Adrenal gland (tissue), 12 donors: ENCODE results near the gene CLSTN1. TPM values are rescaled to one million over a fixed set of nuclear protein-coding genes. Genes with fewer than 3 reads are reported as not detected.

Experiments
- DNase-seq, 7 donors: peaks; one replicate each; pipeline ENCODE4 v3.0.0-alpha.2; 2019 to 2020
- H3K27ac ChIP-seq, 5 donors: fragments of 200-600 bp; sonication (generic) in 4 of 5; 1 replicate in 3 of 5; 2 replicates in 2 of 5; pipeline versions ENCODE4 v1.5.1 to v1.8.0; 2016 to 2020; ENCODE audit warnings: mild to moderate bottlenecking in 1 of 5
- H3K27me3 ChIP-seq: fragments of 200-600 bp; 2 replicates; pipeline ENCODE4 v1.8.0; 2021
- H3K36me3 ChIP-seq, 2 donors: fragments of 200-600 bp; replicated peaks in 1 of 2; 1 replicate in 1 of 2; 2 replicates in 1 of 2; pipeline versions ENCODE4 v1.5.1 to v1.8.0; 2018 to 2022
- H3K4me1 ChIP-seq, 2 donors: fragments of 200-600 bp; replicated peaks in 1 of 2; 1 replicate in 1 of 2; 2 replicates in 1 of 2; pipeline versions ENCODE4 v1.5.1 to v1.8.0; 2018 to 2021
- H3K4me3 ChIP-seq, 4 donors: fragments of 200-600 bp; sonication (generic) in 3 of 4; one replicate each; pipeline ENCODE4 v1.5.1; 2016 to 2018
- H3K9me3 ChIP-seq, 3 donors: fragments of 200-600 bp; sonication (generic) in 1 of 3; replicated peaks in 1 of 3; 1 replicate in 2 of 3; 2 replicates in 1 of 3; pipeline versions ENCODE4 v1.5.1 to v1.8.0; 2016 to 2021
- POLR2A ChIP-seq, 2 donors: fragments of 450-650 bp; IDR thresholded peaks; one replicate each; pipeline ENCODE4 v1.6.1; 2017; ENCODE audit warnings: antibody characterized with exemption in 2 of 2, mild to moderate bottlenecking in 2 of 2, moderate library complexity in 1 of 2
- WGBS, 4 donors: extraction: QIAGEN DNeasy Blood & Tissue Kit in 2 of 4; methylation state at CpG; one replicate each; pipeline versions ENCODE4 v1.1.5 to v1.1.7; 2013 to 2017; 5-methylcytosine and 5-hydroxymethylcytosine counted together
- intact Hi-C, 2 donors: fragments of 100-400 bp; cut with DNase I; formaldehyde crosslinking; loops; one replicate each; pipeline versions ENCODE4 v1.14.1 to v1.15.0; 2022 to 2023
- polyA plus RNA-seq, 3 donors: library from polyadenylated mRNA; stranded (reverse); fragments of 200-250 nt in 2 of 3; fragments of 350-450 nt in 1 of 3; fragmentation: Illumina TruSeq in 1 of 3; extraction: RNeasy Lipid Tissue Mini Kit (QIAGEN cat#74804) in 1 of 3; gene quantifications; one replicate each; pipeline ENCODE4 v1.2.3, GENCODE V29; 2013 to 2014
- total RNA-seq, 9 donors: library from RNA; depleted of rRNA in 4 of 9; stranded (reverse); fragments of >200 nt in 4 of 9; fragments of 120-200 nt in 1 of 9; fragmentation: NEBNext Ultra II Directional in 1 of 9; extraction: Animal tissue kit (Norgen Biotek cat#: 25700) in 1 of 9; gene quantifications; one replicate each; pipeline versions ENCODE4 v1.1.0 to v1.2.4, GENCODE V29; 2013 to 2023
- TF ChIP-seq, protein P1 (sequence below), 6 experiments: fragments of 450-650 bp in 4 of 6; fragments of 200-600 bp in 2 of 6; sonication (generic) in 1 of 6; IDR thresholded peaks; 1 replicate in 5 of 6; 2 replicates in 1 of 6; pipeline versions ENCODE4 v1.5.1 to v1.8.0; 2016 to 2021; ENCODE audit warnings: antibody characterized with exemption in 6 of 6, mild to moderate bottlenecking in 2 of 6, moderate library complexity in 1 of 6
- donor health status: healthy with polysubstance abuse.
- donor health status: Bipolar disorder and iron deficiency.
- donor health status: DM: yes; HTN: yes; CAD: no.
- donor health status: DM: no; HTN: no; CAD: no.
- donor health status: DM: no; HTN: no; CAD: no.
- donor health status: DM: yes; HTN: yes; CAD: no.

CLSTN1 gene
- total and polyA plus RNA-seq, 12 donors, result 48.8 to 106 (median 77.9) TPM

DNA sequence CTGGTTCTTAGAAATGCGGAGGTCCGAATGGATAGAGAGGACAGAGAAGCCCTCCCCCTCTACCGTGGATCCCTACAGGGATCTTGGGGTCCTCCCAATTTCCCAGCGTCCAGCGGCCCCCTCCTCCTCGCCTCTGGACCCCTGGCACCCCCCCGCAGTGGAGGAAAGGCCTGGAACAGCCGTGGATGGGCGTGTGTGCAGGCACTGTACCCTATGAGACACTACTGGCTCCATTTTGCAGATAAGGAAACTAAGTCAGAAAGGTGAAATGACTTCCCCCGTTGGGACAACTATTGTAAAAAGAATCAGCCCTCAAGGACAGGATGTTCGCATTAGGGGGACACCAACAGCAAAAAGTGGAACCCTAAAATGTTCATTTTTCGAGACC lies 931 bp upstream of the CLSTN1 start:
- DNase-seq, result no peak
- H3K27ac ChIP-seq, result peak overlapping the region in 4 of 5 donors; percentile 49 to 91 (median 76)
- TF ChIP-seq POLR2A (IDR thresholded peaks at IDR 0.05), result no peak
- TF ChIP-seq, protein P1, sequence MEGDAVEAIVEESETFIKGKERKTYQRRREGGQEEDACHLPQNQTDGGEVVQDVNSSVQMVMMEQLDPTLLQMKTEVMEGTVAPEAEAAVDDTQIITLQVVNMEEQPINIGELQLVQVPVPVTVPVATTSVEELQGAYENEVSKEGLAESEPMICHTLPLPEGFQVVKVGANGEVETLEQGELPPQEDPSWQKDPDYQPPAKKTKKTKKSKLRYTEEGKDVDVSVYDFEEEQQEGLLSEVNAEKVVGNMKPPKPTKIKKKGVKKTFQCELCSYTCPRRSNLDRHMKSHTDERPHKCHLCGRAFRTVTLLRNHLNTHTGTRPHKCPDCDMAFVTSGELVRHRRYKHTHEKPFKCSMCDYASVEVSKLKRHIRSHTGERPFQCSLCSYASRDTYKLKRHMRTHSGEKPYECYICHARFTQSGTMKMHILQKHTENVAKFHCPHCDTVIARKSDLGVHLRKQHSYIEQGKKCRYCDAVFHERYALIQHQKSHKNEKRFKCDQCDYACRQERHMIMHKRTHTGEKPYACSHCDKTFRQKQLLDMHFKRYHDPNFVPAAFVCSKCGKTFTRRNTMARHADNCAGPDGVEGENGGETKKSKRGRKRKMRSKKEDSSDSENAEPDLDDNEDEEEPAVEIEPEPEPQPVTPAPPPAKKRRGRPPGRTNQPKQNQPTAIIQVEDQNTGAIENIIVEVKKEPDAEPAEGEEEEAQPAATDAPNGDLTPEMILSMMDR (IDR thresholded peaks at IDR 0.05), result no peak
- no peaks in the 10 kb centered on the region for H3K36me3 ChIP-seq
- H3K9me3 ChIP-seq, result no peaks in the 10 kb centered on the region
- H3K27me3 ChIP-seq, result no peaks in the 10 kb centered on the region
- WGBS, 4 donors, result 28 to 63% (median 40%) methylated on average over 3 to 12 of the region's 12 CpGs
- H3K4me1 ChIP-seq, result peaks cover 25 to 31% of the 10 kb centered on the region in 2 donors
- peak overlapping the region in 2 of 4 donors; percentile 66 to 93 for H3K4me3 ChIP-seq
- intact Hi-C loops, result no loop called here

DNA sequence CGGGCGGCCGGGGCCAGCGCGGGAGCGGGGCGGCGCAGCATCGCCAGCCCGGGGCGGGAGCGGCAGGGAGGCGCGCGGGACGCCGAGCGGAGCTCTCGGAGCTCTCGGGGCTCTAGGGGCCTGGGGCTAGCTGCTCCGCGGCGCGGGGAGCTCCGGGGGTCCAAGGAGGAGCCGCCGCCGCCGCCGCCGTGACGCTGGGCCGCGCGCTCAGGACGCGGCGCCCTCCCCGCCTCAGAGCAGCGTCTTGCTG lies 147 bp downstream of the CLSTN1 start:
- Histone ChIP-seq H3K36me3 (no peaks in the 10 kb centered on the region), H3K27ac (peak overlapping the region in 3 of 5 donors; percentile 76 to 91 (median 81)), H3K27me3 (no peaks in the 10 kb centered on the region), H3K4me3 (peak overlapping the region; percentile 30 to 93 (median 62)), H3K9me3 (no peaks in the 10 kb centered on the region), H3K4me1 (peaks cover 25 to 31% of the 10 kb centered on the region in 2 donors)
- 0 to 2% (median 1%) methylated on average over 15 to 40 of the region's 40 CpGs; no CpG with 5 or more reads in 1 of the 4 donors for whole genome bisulfite sequencing, 4 donors
- TF ChIP-seq, protein P1 (IDR thresholded peaks at IDR 0.05), result no peak
- peak in 1 of 2 donors; percentile 34 for TF ChIP-seq POLR2A (IDR thresholded peaks at IDR 0.05)
- no peak for DNase-seq
- intact Hi-C loops, result no loop called here

DNA sequence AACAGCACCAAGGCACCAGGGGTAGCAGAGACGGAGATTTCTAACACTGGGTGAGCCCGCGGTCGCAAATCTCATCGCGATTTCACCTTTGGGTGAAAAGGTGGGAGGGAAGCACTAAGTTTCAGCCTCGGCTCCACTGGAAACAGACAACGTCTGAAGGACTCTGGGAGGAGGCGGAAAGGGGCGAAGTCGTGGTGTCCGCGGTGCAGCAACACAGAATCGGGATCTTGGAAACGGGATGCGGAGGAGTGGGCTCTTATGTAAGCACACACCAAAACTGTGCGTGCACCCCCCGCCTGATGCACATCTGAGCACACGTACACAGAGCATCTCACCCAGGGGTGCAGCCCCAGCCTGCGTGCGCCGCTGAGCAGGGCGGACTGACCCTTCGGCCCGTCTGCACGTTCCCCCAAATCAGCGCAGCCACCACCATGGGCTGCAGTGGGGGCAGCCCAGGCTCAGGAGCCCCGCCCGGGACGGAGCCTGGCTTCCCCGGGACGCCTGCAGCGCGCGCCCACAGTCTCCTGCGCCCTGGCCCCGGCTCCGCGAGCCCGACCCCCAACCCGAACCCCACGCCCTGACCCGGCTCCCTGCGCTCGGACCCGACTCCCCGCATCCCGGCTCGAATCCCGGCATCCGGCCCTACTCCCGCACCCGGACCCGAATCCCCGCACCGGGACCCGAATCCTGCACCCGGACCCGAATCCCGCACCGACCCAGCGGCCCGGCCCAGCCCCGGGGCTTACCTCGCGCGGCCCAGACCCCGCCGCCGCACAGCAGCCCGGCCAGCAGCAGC lies 670 bp downstream of the CLSTN1 start:
- intact Hi-C loops, result no loop called here
- H3K4me3 ChIP-seq, result peak overlapping the region; percentile 30 to 93 (median 62)
- H3K27me3 ChIP-seq, result no peaks in the 10 kb centered on the region
- peak overlapping the region in 3 of 5 donors; percentile 76 to 91 (median 81) for H3K27ac ChIP-seq
- no peaks in the 10 kb centered on the region for H3K36me3 ChIP-seq
- DNase-seq, result peak in 3 of 7 donors; percentile 23 to 28 (median 26)
- H3K9me3 ChIP-seq, result no peaks in the 10 kb centered on the region
- 0 to 1% (median 0%) methylated on average over 19 to 71 of the region's 71 CpGs for WGBS, 4 donors
- TF ChIP-seq POLR2A (IDR thresholded peaks at IDR 0.05), result no peak
- TF ChIP-seq, protein P1 (IDR thresholded peaks at IDR 0.05), result no peak
- peaks cover 25 to 31% of the 10 kb centered on the region in 2 donors for H3K4me1 ChIP-seq

GRCh38 chr1:9822490-9822889 lies 1.3 kb downstream of the CLSTN1 start:
- Histone ChIP-seq H3K36me3 (no peaks in the 10 kb centered on the region), H3K4me3 (peak overlapping the region in 3 of 4 donors; percentile 30 to 93 (median 37)), H3K27ac (peak overlapping the region in 1 of 5 donors; percentile 81), H3K27me3 (no peaks in the 10 kb centered on the region), H3K9me3 (no peaks in the 10 kb centered on the region), H3K4me1 (peaks cover 25 to 31% of the 10 kb centered on the region in 2 donors)
- no peak for TF ChIP-seq POLR2A (IDR thresholded peaks at IDR 0.05)
- TF ChIP-seq, protein P1 (IDR thresholded peaks at IDR 0.05), result no peak
- WGBS, 4 donors, result 3 to 4% (median 4%) methylated on average over 8 of the region's 8 CpGs
- no peak for DNase-seq
- intact Hi-C loops, result no loop called here
